ENCODE measurements around the gene CTNNA2.
"Not testable (repeated sequence)": the region's sequence is repeated elsewhere in the genome, so short reads cannot be mapped to it uniquely, and the experiment has no call there.

CTNNA2 gene

GRCh38 chr2:79994965-79995364 lies 482.1 kb downstream of the CTNNA2 start:
- DNase-seq = no peak

- no peak for DNase-seq
Observed at GRCh38 chr2:79996709-79997108, 483.9 kb downstream of the CTNNA2 start.

GRCh38 chr2:80001701-80002101 lies 488.9 kb downstream of the CTNNA2 start:
- DNase-seq = no peak

- DNase-seq = no peak
Observed at GRCh38 chr2:80002112-80002511, 489.3 kb downstream of the CTNNA2 start.

- DNase-seq = no peak
Observed at GRCh38 chr2:80002568-80003157, 489.8 kb downstream of the CTNNA2 start.

- no peak for DNase-seq
Observed at GRCh38 chr2:80007777-80008503, 495.1 kb downstream of the CTNNA2 start.

- DNase-seq = no peak
Observed at GRCh38 chr2:80008596-80008995, 495.7 kb downstream of the CTNNA2 start.

GRCh38 chr2:80009211-80009610 lies 496.4 kb downstream of the CTNNA2 start:
- no peak for DNase-seq

GRCh38 chr2:80012061-80012460 lies 499.2 kb downstream of the CTNNA2 start:
- DNase-seq = no peak

GRCh38 chr2:80014637-80015036 lies 501.8 kb downstream of the CTNNA2 start:
- no peak for DNase-seq

GRCh38 chr2:80016171-80016570 lies 503.3 kb downstream of the CTNNA2 start:
- no peak for DNase-seq

- no peak for DNase-seq
Observed at GRCh38 chr2:80019571-80020460, 507.0 kb downstream of the CTNNA2 start.

GRCh38 chr2:80022018-80022417 lies 509.2 kb downstream of the CTNNA2 start:
- no peak for DNase-seq

GRCh38 chr2:80026040-80026729 lies 513.3 kb downstream of the CTNNA2 start:
- DNase-seq = no peak

- DNase-seq = no peak
Observed at GRCh38 chr2:80028051-80028450, 515.2 kb downstream of the CTNNA2 start.

GRCh38 chr2:80028584-80028983 lies 515.7 kb downstream of the CTNNA2 start:
- no peak for DNase-seq

GRCh38 chr2:80030135-80030534 lies 517.3 kb downstream of the CTNNA2 start:
- DNase-seq = no peak

- DNase-seq = not testable (repeated sequence)
Observed at GRCh38 chr2:80032684-80033083, 519.8 kb downstream of the CTNNA2 start.

- DNase-seq = no peak
Observed at GRCh38 chr2:80035749-80036285, 523.0 kb downstream of the CTNNA2 start.

GRCh38 chr2:80037310-80037709 lies 524.5 kb downstream of the CTNNA2 start:
- no peak for DNase-seq

- no peak for DNase-seq
Observed at GRCh38 chr2:80040226-80040625, 527.4 kb downstream of the CTNNA2 start.

- no peak for DNase-seq
Observed at GRCh38 chr2:80042635-80043034, 529.8 kb downstream of the CTNNA2 start.

GRCh38 chr2:80048296-80048695 lies 535.4 kb downstream of the CTNNA2 start:
- DNase-seq = no peak

Data from NCI-H510A (cell line).